Neuron (in vitro differentiated cells): Measurements from ENCODE around the gene HAND1.

Experiments
- H2AFZ ChIP-seq: one replicate; pipeline ENCODE4 v1.6.1; 2013; ENCODE audit warnings: low read depth, mild to moderate bottlenecking, inconsistent platforms, low read length, moderate library complexity
- H3K27me3 ChIP-seq: one replicate; pipeline ENCODE4 v1.6.1; 2013; ENCODE audit warnings: low read length; ENCODE audit not compliant: insufficient read depth
- H3K36me3 ChIP-seq: one replicate; pipeline ENCODE4 v1.6.1; 2013; ENCODE audit warnings: low read length; ENCODE audit not compliant: insufficient read depth
- H3K4me1 ChIP-seq: one replicate; pipeline ENCODE4 v1.6.1; 2013; ENCODE audit warnings: low read length; ENCODE audit not compliant: insufficient read depth
- H3K4me3 ChIP-seq: 2 replicates; pipeline ENCODE4 v1.5.1; 2013; ENCODE audit warnings: mild to moderate bottlenecking, low read length, moderate library complexity
- H3K9me3 ChIP-seq: one replicate; pipeline ENCODE4 v1.6.1; 2013; ENCODE audit warnings: low read length

Gene HAND1

DNA sequence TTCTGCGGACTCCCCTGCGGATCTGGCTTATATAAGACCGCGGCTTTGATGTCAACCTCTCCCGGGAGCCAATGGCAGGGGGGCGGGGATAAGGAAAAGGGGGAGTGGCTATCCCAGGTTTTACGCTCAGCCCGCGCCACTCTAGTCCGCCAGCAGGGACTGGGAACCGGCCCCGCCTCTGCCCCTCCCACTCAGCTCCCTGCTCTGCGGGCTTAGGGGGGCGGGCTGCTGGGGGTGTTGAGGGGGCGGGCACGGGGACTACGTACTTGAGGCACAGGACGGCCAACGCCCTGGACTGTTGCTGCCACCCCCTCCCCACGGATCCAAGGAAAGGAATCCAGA, at the start of gene HAND1:
Gene HAND1 (minus strand): TSS at position 4 of the 342 bp plus-strand sequence. CDS start 219 bp downstream, outside the sequence.
- Histone ChIP-seq H3K9me3 (no peaks in the 10 kb centered on the region), H3K4me1 (peaks cover 5% of the 10 kb centered on the region), H3K4me3 (no peak within 1 kb of the TSS), H3K27me3 (peaks cover 100% of the 10 kb centered on the region), H3K36me3 (no peaks in the 10 kb centered on the region), H2AFZ (no peak within 1 kb of the TSS)

DNA sequence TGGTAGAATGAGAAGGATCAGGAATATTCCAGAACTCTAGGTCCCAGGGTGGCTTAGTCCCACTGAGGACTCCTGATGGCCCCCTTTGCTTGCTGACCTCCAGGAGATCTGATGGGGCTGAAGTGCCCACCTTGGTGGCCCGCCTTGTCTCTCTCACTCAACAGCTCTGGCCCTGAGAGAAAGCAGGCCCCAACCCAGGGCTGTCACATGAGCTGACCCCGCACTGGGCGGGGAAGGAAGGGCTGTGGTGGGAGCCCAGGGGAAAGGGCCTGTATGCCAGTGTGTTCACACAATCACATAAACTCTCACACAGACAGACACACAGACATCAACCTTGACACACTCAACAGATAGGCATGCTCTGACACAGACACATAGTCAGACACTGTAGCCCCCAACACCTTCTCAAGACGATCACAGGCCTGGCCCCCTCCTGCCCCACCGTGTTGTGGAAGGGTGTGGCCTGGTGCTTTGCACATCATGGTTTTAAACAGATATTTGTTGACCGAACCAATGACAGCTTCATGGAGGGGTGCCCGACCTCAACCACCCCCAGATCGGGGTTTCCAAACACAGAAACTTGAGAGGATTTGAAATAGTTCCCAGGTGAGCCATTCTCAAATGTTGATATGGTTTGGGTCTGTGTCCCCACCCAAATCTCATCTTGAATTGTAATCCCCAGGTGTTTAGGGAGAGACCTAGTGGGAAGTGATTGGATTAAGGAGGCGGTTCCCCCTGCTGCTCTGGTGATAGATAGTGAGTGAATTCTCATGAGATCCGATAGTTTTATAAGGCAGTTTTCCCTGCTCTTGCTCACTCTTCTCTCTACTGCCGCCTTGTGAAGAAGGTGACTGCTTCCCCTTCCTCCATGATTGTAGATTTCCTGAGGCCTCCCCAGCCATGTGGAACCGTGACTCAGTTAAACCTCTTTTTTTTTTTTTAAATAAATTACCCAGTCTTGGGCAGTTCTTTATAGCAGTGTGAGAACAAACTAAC, 48.5 kb upstream of the HAND1 start:
- H3K9me3 ChIP-seq, result no peaks in the 10 kb centered on the region
- H3K4me1 ChIP-seq, result no peaks in the 10 kb centered on the region
- no peaks in the 10 kb centered on the region for H3K27me3 ChIP-seq
- no peak overlapping the region for H2AFZ ChIP-seq
- H3K36me3 ChIP-seq, result no peaks in the 10 kb centered on the region
- H3K4me3 ChIP-seq, result no peak overlapping the region

DNA sequence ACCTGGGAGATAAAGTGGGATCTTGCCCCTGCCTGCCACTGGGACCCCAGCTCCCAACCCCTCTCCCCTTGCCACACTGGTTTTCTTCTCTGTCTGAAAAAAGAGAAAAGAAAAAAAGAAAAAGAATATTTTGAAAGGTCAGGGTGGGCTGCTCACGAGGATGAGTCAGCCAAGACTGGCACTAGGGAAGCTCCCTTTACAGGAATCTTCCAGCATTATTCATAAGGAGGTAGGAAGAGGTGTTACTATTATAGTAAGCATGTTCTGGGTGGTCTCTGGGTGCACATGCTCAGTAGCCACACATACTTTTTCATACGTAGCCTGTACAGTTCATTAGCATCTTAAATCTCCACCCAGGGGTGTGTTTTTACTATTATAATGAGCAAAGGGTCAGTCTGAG, 46.8 kb upstream of the HAND1 start:
- Histone ChIP-seq H3K4me3 (no peak overlapping the region), H3K4me1 (no peaks in the 10 kb centered on the region), H3K36me3 (no peaks in the 10 kb centered on the region), H3K9me3 (no peaks in the 10 kb centered on the region), H3K27me3 (peaks cover 7% of the 10 kb centered on the region), H2AFZ (no peak overlapping the region)

DNA sequence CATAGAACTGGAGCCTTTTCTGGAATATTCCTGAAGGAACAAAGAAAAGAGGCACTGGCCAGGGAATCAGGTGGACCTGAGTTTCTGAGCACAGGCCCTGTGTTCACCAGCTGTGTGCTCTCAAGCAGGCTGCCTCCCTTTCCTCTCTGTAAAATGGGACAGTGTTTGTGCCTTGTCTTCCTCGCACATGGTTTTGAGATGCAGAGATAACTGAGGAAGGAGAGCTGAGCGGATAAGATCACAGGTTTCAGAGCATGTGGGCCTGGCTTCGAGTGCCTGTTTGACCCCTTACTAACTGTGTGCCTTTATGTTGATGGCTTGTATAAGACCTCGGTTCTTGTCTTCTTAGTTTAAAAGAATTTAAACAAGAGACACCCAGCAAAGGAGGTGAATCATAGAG, 46.2 kb upstream of the HAND1 start:
- no peak overlapping the region for H2AFZ ChIP-seq
- H3K4me3 ChIP-seq, result no peak overlapping the region
- no peaks in the 10 kb centered on the region for H3K36me3 ChIP-seq
- H3K4me1 ChIP-seq, result no peaks in the 10 kb centered on the region
- H3K27me3 ChIP-seq, result peaks cover 12% of the 10 kb centered on the region
- H3K9me3 ChIP-seq, result no peaks in the 10 kb centered on the region

- Histone ChIP-seq H3K36me3 (no peaks in the 10 kb centered on the region), H3K9me3 (no peaks in the 10 kb centered on the region), H3K27me3 (peaks cover 14% of the 10 kb centered on the region), H3K4me1 (no peaks in the 10 kb centered on the region), H2AFZ (no peak overlapping the region), H3K4me3 (no peak overlapping the region)
Observed at GRCh38 chr5:154523709-154524108, 45.7 kb upstream of the HAND1 start.

GRCh38 chr5:154523104-154523503, 45.1 kb upstream of the HAND1 start:
- Histone ChIP-seq H3K4me3 (no peak overlapping the region), H3K36me3 (no peaks in the 10 kb centered on the region), H3K27me3 (peaks cover 15% of the 10 kb centered on the region), H3K4me1 (no peaks in the 10 kb centered on the region), H2AFZ (no peak overlapping the region), H3K9me3 (no peaks in the 10 kb centered on the region)

DNA sequence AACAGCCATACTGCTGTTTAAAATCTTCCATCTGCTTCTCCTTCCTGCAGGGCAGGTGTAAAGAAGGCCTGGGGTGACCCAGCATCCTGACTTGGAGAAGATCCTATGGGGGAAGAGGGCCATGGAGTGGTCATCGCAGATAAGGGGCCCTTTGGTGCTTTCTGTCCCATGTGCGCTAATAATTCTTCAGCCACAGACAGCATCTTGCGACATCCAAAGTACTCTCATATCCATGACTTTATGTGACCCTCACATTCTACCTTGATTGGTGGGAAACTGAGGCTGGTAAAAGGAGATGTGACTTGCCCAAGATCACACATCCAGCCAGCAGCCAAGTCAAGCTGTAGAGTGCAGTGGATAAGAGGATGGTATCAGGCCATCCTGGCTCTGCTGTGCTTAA, 44.3 kb upstream of the HAND1 start:
- H3K27me3 ChIP-seq, result peaks cover 22% of the 10 kb centered on the region

DNA sequence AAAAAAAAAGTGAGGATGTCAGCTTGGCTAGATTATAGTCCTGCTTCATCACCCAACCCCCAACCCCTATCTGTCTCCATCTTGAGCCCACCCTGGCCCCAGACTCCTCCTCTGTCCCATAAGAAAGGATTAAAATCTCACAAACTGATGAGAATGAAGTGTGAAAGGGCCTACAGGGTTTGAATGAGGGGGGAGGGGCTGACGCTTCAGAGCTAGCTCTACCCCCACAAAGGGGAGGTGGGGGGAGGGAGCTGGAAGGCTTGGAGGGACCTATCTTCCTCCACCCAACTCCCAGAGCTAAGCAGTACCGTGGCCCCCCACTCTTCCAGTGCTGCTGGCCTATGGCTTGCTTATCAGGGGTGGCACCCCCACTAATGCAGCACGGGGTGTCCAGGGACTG, 43.7 kb upstream of the HAND1 start:
- Histone ChIP-seq H2AFZ (no peak overlapping the region), H3K9me3 (no peaks in the 10 kb centered on the region), H3K4me3 (no peak overlapping the region), H3K4me1 (no peaks in the 10 kb centered on the region), H3K27me3 (peaks cover 22% of the 10 kb centered on the region), H3K36me3 (no peaks in the 10 kb centered on the region)

More for the DNA sequence above, 44.3 kb upstream of the HAND1 start:
- H3K36me3 ChIP-seq, result no peaks in the 10 kb centered on the region
- no peak overlapping the region for H3K4me3 ChIP-seq
- no peak overlapping the region for H2AFZ ChIP-seq
- H3K4me1 ChIP-seq, result no peaks in the 10 kb centered on the region
- H3K9me3 ChIP-seq, result no peaks in the 10 kb centered on the region

- no peak overlapping the region for H3K4me3 ChIP-seq
- peaks cover 22% of the 10 kb centered on the region for H3K27me3 ChIP-seq
- H3K4me1 ChIP-seq, result no peaks in the 10 kb centered on the region
- no peaks in the 10 kb centered on the region for H3K9me3 ChIP-seq
- H3K36me3 ChIP-seq, result no peaks in the 10 kb centered on the region
- H2AFZ ChIP-seq, result no peak overlapping the region
Observed at GRCh38 chr5:154520861-154521453, 42.9 kb upstream of the HAND1 start.

GRCh38 chr5:154519359-154519758, 41.3 kb upstream of the HAND1 start:
- H3K4me1 ChIP-seq, result no peaks in the 10 kb centered on the region
- no peak overlapping the region for H2AFZ ChIP-seq
- no peaks in the 10 kb centered on the region for H3K36me3 ChIP-seq
- H3K27me3 ChIP-seq, result peaks cover 22% of the 10 kb centered on the region
- H3K9me3 ChIP-seq, result no peaks in the 10 kb centered on the region
- H3K4me3 ChIP-seq, result no peak overlapping the region

DNA sequence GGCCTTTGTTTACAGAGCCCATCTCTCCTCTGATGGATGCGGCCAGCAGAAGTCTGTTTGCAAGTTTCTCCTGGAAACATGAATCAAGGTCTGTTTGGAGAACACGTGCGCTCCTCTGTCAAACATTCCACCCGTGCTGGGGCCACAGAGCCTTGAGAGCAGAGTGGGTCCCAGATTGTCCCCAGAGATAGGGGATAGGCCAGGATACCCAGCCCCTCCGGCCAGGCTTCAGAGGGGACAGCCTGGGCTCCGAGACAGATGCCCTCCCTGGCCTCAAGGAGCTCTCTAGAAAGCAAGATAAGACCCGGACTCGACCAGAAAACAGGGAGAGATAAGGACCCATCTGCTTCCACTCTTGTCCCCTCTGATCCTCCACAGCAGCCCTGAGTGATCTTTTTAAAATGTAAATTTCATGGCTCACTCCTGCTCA, 40.4 kb upstream of the HAND1 start:
- no peaks in the 10 kb centered on the region for H3K4me1 ChIP-seq
- H3K4me3 ChIP-seq, result no peak overlapping the region
- H3K9me3 ChIP-seq, result no peaks in the 10 kb centered on the region
- H2AFZ ChIP-seq, result no peak overlapping the region
- H3K27me3 ChIP-seq, result peaks cover 22% of the 10 kb centered on the region
- no peaks in the 10 kb centered on the region for H3K36me3 ChIP-seq

- Histone ChIP-seq H2AFZ (no peak overlapping the region), H3K36me3 (no peaks in the 10 kb centered on the region), H3K9me3 (no peaks in the 10 kb centered on the region), H3K4me3 (no peak overlapping the region), H3K4me1 (no peaks in the 10 kb centered on the region), H3K27me3 (peaks cover 23% of the 10 kb centered on the region)
Observed at GRCh38 chr5:154517810-154518437, 39.9 kb upstream of the HAND1 start.

GRCh38 chr5:154517181-154517580, 39.2 kb upstream of the HAND1 start:
- Histone ChIP-seq H2AFZ (no peak overlapping the region), H3K4me1 (no peaks in the 10 kb centered on the region), H3K4me3 (no peak overlapping the region), H3K36me3 (no peaks in the 10 kb centered on the region), H3K9me3 (no peaks in the 10 kb centered on the region), H3K27me3 (peaks cover 25% of the 10 kb centered on the region)
